NCI-H226 (cell line): ENCODE results near the gene AQP2.
A peak's percentile ranks its signal among the peaks of the same experiment; 100 is the strongest.

Source experiments
- DNase-seq: peaks from one replicate; pipeline ENCODE4 v3.0.0-alpha.2; 2015

AQP2 gene

DNA sequence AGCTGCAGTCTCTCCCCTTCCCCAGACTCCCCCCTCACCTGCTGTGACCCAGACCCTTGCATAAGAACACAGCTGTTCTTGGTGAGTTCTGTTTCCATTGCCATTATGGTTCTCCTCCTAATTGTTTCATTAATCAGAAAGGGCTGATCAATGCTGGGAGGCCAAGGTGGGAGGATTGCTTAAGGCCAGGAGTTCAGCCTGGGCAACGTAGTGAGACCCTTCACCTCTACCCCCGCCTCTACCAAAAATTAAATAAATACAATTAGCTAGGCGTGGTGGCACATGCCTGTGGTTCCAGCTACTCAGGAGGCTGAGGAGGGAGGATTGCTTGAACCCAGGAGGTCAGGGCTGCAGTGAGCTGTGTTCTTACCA is 29.6 kb upstream of the AQP2 start:
- no peak for DNase-seq

DNA sequence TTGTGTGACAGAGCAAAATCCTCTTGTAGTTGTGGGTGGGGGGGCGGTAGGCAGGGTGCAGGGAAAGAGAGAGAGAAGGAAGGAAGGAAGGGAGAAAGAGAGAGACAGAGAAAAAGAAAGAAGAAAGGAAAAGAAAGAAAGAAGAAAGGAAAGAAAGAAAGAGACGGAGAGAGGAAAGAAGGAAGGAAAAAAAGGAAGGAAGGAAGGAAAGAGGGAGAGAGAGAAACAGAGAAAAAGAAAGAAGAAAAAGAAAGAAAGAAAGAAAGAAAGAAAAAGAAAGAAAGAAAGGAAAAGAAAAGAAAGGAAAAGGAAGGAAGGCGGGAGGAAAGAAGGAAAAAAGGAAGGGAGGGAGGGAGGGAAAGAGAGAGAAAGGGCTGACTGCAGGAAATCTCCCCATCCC is 29.2 kb upstream of the AQP2 start:
- no peak for DNase-seq

DNA sequence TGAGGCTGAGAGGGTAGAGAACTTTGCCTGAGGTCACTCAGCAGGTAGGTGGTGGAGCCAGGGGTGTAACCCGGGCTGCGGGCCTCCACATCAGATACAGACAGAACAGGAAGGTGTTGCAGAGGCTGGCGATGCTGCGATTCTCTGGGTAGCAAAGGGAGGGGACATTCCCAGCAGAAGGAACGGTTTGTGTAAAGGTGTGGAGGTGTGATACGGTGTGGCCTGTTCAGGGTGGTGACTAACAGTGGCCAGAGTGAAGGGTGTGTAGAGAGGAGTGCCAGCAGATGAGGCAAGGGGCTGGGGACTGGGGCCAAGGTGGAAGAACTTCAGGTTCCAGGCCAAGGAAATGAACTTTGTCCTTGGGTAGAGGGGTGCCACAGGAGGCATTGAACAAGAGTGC is 28.6 kb upstream of the AQP2 start:
- DNase-seq: no peak

DNA sequence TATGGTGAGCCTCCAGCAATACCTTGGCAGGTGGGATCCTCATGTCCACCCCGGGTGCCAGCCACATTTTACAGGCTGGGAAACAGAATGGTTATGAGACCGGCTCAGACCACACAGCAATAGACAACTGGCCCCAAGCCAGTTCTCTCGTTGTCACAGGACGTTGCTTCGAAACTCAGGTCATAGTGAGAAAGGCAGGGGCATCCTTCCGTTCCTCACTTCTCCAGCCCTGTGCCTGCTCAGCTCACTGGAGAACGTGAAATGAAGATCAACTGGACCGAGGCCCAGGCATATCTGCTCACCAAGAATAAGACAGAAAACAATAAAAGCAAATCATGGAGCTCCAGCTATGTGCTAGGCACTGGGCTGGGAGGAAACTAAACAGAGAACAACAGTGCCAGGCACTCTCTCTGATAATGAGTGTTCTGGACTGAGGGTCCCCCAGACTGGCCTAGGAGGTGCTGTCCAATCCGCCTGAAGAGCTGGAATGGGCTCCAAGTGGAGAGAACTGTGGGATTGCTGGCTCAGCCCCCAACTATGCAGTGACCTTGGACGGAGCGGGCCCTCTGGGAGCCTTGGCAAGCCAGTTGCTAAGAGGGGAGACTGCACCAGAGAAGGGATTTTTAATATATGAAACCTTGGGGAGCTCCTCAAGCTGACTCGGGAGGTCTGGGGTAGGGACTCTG is 28.0 kb upstream of the AQP2 start:
- no peak for DNase-seq

DNA sequence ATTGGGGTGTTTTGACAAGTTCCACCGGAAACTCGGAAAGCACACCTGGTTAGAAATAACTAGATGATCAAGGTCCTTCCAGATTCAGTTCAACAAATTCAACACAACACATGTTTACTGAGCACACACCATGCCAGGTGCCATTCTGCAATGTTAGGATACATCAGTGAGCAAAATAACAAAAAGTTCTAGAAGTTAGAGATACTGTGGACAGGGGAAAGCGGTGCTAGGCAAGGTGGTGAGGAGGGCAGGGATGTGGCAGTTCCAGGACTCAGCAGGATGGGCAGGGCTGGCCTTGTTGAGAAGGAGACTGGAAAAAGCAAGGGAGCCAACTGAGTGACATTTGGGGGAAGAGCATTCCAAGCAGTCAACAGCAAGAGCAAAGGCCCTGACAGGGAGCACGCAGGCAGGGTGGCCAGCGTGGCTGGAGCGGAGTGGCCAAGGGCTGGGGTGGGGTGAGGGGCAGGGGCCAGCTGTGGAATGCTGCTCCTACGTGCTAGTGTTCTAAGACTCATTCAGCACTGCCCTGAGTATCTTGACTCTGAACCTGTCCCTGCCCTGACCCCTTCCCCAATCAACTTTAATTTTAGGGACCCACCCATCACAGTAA is 27.4 kb upstream of the AQP2 start:
- DNase-seq: no peak

DNA sequence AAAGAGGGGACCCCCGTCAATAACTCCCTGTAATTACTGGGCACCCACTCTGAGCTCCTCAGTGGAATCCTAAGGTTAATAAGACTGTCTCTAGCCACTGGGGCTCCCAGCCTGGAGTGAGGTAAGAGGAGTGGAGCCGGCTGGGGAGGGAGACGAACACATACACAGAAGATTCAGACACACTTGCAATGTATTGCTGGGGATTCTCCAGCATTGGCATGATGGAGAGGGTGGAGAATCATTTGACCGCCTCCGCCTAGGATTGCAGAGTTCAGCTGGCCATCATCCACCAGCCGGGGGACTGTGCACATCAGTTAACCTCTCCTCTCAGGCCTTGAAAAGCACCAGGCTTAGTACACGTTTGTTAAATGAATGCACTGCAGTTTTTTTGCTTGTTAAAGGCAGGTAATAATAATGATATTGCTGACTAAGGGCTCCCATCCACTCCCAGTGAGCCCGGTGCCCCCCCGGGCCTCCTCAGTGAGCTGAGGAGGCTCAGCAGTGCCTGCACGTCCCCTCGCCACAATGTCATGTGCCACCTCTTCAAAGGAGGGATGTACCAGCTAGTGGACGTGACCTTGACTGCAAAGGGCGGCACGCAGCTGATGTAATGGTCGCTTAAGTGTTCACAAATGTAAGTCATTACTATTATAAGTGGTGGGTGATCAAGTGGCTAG is 26.5 kb upstream of the AQP2 start:
- no peak for DNase-seq

DNA sequence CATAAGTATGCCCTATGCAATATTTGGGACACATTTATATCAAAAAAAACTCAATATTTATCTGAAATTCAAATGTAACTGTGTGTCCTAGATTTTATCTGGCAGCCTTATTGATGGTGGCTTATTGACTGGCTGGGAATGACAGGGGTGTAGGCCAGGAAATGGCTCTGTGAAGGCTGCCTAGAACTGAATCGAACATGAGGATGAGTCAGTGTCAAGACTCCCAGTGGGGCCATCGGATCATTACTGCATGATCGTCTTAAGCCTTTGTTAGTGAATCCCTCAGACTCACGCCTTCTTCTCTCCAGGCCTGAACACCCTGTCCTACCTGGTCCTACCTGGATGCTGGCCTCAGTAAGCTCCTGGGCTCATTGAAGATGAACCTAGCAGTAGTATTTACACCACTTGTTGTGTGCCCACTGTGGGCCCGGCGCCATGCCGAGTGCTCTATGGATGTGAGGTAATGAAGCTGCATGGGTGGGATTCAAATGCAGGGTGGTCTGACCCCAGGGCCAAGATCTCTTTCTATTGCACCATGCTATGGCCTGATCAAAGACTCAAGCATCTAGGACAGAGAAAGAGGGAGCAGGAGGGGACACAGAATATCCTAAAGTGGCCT is 25.8 kb upstream of the AQP2 start:
- no peak for DNase-seq

DNA sequence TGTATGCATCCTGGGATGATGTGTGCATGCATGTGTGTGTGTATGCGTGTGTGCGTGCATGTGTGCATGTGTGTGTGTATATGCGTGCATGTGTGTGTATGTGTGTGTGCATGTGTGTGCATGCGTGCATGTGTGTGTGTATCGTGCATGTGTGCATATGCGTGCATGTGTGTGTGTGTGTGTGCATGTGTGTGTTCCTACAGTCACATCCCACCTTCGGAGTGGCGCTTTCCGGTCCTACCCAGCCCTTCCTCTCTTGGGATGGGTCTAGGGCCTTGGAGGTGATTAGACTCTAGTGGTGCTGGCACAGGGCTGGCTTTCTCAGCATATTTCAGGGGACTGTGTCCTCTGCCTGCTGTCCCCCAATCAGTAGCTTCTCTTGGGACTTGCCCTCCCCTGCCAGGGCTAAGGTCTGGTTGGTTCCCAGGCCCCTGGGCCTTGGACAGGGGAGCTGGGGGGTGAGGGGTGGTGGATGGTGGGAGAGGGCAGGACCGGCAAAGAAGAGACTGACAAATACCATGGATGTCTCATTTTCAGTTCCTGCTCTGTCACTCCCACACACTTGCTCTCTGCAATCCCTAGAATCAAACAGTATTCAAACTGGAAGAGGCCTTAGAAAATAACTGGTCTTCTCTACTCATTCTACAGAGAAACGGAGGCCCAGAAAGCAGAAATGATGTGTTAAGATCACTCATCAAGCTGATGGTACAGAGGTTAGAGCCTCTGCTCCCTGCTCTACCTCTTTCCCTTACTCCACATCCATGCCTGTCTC is 24.9 kb upstream of the AQP2 start:
- no peak for DNase-seq

DNA sequence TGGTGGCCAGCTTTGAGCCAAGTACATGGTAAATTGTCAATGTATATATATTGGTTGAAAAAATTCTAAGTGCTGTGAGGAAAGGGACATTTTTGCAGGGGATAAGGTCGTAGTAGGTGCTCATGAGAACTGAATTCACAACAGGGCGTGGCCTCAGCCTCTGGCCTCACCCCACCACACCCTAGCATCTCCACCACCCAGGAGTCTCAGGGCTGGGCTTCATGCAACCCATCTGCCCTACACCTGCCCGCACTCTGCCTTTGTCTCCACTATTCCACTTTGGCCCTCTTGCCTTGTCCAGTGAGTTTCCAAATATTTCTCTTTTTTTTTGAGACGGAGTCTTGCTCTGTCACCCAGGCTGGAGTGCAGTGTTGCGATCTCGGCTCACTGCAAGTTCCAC is 22.1 kb upstream of the AQP2 start:
- DNase-seq: no peak

DNA sequence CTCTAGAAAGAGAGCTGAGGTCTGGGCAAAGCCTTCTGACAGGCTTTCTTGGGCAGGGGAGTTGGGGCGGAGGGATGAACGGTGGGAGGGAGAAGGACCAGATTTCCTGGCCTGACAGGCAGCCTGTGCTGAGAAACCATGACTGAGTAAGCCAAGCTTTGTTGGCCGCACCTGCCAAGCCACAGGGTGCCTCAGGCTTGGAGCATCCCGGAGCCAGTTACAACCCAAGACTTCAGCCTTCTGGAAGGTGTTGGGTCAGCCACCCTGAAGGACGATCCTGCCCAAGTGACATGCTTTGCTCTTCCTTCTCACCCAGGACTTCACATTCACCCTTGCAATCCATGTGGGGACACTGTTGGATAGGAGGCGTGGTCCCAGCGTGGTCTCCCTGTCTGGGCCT is 21.0 kb upstream of the AQP2 start:
- no peak for DNase-seq

DNA sequence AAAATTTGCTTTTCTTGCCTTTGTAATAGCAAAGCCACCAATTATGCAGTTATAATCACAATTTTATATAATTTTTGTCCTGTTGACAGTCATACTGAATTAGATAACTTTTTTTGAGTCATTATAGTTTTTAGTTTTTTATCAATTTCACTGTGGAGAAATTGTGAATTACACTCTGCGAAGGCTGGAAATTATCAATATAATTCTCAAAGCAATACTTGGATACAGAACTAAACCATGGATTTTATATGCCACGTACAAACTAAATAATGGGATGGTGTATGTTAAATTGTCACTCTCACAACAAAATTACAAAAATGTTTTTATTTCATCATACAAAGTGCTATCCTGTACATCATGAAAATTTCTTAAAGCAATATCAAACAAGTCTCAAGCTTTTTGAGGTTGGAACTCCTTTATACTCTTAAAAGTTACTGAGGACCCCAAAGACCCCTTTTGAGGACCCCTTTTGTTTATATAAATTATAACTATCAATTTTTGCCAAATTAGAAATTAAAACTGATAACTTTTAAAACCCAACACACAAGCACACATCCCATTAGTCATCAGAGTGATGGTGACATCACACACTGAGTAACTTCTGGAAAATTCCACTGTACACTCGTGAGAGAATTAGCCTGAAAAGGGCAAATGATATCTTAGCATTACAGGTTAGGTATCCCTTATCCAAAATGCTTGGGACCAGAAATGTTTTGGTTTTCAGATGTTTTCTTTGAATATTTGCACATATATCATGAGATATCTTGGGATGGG is 19.8 kb upstream of the AQP2 start:
- peak; percentile 76 for DNase-seq

DNA sequence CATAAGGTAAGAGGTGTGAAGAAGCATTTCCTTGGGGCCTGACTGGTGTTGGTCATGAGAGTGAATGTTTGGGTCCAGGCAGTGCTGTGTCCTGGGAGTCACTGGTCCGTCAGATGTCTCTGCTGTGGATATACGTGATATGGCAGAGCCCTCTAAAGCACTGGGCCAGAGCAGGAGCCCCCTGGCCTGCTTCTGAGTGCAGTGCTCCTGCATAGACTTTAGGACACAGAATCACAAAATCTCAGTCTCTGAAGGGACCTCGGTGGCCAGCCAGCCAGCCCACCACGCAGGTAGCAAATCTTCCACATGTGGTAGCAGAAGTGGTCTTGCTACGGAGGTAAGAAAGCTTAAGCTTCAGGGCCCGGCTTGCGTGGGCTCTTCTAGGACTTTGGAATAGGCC is 18.5 kb upstream of the AQP2 start:
- DNase-seq: no peak

DNA sequence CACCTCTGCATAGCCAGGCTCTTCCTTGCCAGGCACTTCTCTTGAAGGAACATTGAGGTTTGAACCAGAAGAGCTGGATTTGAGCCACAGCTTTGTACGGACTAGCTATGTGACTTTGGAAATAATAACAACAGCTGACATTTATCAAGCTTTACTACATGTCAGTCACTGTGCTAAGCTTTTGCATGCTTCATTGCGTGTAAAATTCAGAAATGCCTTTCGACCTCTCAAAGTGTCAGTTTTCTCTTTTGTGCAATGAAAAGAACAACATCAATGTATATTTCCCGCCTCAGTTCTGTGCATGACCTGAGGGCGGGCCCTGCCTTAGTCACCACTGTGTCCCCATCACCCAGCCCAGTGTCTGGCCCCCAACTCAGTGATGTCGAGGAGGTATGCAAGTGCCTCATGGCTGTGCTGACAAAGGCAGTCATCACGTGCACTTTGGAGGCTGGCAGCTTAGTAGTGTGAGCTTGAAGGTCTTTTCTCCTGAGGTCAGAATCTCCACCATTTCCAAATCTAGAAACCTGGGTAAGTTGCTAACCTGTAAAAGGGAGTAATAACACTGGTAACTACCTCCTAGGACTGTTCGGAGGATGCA is 17.9 kb upstream of the AQP2 start:
- no peak for DNase-seq

DNA sequence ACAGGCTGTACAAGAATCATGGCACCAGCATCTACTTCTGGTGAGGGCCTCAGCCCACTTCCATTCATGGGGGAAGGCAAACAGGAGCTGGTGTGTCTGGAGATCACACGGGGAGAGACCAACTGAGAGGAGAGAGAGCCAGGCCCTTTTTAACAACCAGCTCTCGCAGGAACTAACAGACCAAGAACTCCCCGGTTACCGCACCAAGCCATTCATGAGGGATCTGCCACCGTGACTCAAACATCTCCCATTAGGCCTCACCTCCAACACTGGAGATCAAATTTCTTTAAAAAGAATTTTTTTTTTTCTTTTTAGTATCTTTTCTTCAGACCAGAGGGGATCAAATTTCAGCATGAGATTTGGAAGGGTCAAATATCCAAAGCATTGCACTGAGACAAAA is 16.7 kb upstream of the AQP2 start:
- DNase-seq: no peak

DNA sequence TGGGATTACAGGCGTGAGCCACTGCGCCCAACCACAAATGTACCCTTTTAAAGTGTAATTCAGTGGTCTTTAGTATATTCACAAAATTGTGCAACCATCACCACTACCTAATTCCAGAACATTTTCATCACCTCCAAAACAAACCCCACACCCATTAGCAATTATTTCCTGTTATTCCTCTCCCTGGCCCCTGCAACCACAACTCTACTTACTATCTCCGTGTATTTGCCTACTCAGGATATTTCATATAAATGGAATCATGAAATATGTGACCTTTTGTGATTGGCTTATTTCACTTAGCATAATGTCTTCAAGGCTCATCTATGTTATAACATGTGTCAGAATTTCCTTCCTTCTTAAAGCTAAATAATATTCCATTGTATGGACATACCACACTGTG is 16.0 kb upstream of the AQP2 start:
- DNase-seq: peak; percentile 20

DNA sequence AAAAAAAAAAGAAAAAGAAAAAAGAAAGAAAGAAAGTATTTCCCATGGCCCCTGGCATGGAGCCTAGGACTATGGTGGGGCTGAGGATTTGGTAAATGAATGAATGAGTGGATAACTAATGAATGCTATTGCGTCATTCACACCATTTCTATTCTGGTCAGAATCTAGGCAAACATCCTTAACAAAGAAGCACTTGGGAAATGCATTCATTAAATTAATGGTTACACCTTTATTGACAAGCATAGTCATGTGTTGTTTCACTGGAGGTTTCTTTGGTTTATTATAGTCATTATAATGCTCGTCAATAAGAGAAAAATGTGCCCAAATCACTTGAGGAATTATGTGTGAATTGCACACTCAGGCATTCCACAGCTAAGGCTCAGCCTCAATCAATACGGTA is 13.6 kb upstream of the AQP2 start:
- no peak for DNase-seq

DNA sequence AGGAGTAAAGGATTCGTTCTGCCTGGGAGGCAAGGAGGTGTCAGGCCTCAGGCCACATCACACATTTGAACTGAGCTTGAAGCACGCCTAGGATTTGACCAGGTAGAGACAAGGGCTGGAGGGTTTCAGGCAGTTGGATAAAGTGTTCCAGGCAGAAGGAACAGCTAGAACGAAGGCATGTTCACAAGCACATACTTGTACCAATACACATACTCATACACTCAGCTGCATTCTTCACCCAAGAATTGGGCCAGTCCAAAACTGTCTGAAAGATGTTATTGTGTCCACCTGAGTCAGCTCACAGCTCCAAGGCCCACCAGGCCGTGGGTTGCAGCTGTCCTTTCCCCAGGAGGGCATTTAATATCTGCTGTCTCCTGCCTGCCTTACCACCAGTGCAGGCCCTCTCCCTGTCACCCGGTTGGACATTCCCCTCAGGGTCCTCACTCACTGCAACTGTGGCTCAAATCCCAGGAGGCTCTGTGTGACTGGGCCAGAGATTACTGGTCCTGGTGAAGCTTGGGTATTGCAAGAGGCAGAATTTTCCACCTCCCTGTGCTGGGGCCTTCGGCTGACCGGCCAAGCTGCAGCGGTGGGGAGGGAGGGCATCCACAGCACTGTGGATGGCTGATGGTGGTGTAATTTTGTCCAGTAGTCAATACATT is 12.8 kb upstream of the AQP2 start:
- DNase-seq: no peak

DNA sequence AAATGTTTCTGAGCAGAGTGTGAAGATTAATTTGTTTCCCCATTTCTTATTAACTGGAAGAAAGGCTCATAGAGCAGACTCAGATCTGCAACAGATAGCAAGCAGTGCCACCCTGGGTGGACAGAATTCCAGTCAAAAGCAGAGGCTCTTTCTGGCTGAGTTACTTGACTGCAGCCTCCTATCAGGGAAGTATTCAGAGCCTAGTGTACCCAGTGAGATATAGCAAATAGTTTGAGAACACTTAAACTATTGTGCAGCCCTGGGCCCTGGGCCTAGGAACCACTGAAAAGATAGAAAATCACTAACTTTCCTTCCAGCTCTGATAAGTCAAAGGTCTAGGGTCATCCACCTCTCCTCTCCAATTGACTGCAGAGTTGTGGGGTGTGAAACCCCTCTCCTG is 11.2 kb upstream of the AQP2 start:
- no peak for DNase-seq

DNA sequence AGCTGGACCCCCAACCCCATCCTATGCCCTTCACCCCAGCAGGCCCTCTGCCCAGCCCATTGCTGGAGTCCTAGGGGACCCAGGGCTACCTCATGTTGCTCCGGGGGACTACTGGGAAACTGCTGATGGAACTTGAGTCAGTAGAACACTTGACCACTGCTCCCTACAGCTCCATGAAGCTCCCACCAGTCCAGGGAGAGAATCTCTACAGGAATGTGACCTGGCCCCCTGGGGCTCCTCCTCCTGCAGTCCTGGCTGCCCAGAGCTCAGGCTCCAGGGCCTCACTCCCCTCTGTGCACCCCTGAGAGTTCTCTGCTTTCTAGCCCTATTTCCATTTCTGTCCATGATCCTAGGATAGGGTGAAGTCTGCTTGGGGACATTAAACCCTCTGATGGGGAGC is 10.8 kb upstream of the AQP2 start:
- DNase-seq: no peak

DNA sequence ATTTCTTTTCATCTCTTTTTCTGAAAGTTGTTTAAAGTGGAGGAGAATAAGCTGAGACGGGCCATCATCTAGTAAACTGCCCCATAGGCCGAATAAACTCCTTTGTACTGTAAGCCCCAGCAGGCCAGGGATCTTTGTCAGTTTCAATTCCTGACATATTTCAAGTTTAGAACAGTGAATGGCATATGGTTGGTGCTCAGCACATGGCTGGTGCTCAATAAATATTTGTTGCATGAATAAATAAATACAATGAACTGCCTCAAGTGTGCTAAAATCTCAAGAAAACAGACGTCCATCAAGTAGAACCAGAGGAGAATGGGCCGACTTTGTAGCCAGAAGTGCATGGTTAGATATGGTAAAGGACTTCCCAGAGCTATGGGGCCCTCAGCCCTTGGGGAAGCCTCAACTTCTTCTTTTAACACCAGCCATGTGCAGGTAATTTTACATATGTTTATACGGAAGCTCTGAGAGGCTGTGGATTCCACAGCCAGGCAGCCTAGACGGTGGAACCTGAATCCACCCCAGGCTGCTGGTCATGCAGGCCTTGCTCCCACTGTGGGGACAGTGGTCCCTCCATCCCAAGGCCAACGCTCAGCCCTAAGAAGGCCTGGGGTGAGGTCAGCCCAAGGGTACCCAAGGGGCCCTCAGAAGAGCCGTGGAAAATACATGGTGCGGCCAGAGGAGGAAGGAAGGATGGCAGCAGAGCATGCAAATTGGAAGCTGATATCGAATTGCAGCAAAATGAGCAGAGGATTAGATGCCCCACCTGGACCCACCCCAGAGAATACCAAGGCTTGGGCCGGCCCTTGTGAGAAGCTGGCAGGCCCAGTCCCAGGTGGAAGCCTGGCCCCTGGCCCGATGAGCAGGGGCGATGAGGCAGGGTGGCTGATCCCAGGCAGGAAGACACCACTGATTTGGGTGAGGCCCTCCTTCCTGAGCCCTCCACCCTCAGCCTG is 8.7 kb upstream of the AQP2 start:
- no peak for DNase-seq

DNA sequence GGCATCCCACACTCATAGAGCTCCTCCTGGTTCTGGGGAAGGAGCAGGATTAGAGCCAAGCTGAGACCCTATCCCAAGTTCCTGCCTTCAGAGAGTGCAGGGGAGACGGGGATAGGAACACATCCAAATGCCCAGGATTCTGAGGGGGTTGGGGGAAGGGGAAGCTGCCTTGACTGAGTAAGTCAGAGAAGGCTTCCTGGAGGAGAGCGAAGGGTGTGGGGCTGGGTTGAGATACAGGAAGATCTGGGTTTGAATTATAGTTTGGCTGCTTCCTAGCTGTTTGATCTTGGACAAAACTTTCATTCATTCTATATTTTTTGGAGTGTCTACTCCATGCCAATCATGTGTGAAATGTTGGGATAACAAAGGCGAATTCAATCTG is 8.0 kb upstream of the AQP2 start:
- no peak for DNase-seq
